H9 (cell line): ENCODE results near the gene PDZD7. TPM values are rescaled to one million over a fixed set of nuclear protein-coding genes. Genes with fewer than 3 reads are reported as not detected.

Source experiments
- DNase-seq: peaks from one replicate; pipeline ENCODE4 v3.0.0-alpha.2; 2017
- H2AFZ ChIP-seq: one replicate; pipeline ENCODE4 v1.6.1; 2013; ENCODE audit warnings: mild to moderate bottlenecking, low read length, control low read depth, moderate library complexity
- H2AK5ac ChIP-seq: 2 replicates; pipeline ENCODE4 v1.6.1; 2013; ENCODE audit warnings: low read length, control low read depth, mixed read lengths; ENCODE audit not compliant: insufficient read length
- H2BK120ac ChIP-seq: one replicate; pipeline ENCODE4 v1.6.1; 2013; ENCODE audit warnings: low read depth, mild to moderate bottlenecking, low read length, control low read depth, inconsistent platforms; ENCODE audit not compliant: poor library complexity, severe bottlenecking
- H2BK12ac ChIP-seq: 2 replicates; pipeline ENCODE4 v1.6.1; 2013; ENCODE audit warnings: low read length, control low read depth, mixed read lengths, low read depth; ENCODE audit not compliant: insufficient read length
- H2BK15ac ChIP-seq: 2 replicates; pipeline ENCODE4 v1.6.1; 2013; ENCODE audit warnings: low read depth, low read length, control low read depth
- H2BK20ac ChIP-seq: one replicate; pipeline ENCODE4 v1.6.1; 2013; ENCODE audit warnings: low read depth, mild to moderate bottlenecking, low read length, control low read depth, inconsistent platforms; ENCODE audit not compliant: poor library complexity, severe bottlenecking
- H2BK5ac ChIP-seq: 2 replicates; pipeline ENCODE4 v1.6.1; 2013; ENCODE audit warnings: low read length, control low read depth, mixed read lengths; ENCODE audit not compliant: insufficient read length
- H3K14ac ChIP-seq: 2 replicates; pipeline ENCODE4 v1.6.1; 2013; ENCODE audit warnings: low read length, control low read depth; ENCODE audit not compliant: insufficient read depth
- H3K18ac ChIP-seq: 2 replicates; pipeline ENCODE4 v1.6.1; 2013; ENCODE audit warnings: low read depth, mild to moderate bottlenecking, mixed read lengths, low read length, control low read depth; ENCODE audit not compliant: insufficient read length
- H3K23ac ChIP-seq: 2 replicates; pipeline ENCODE4 v1.6.1; 2013; ENCODE audit warnings: low read length, control low read depth, mixed read lengths, low read depth; ENCODE audit not compliant: insufficient read length
- H3K23me2 ChIP-seq: 2 replicates; pipeline ENCODE4 v1.6.1; 2013; ENCODE audit warnings: low read depth, mild to moderate bottlenecking, mixed read lengths, low read length, control low read depth; ENCODE audit not compliant: insufficient read length, poor library complexity, severe bottlenecking
- H3K27ac ChIP-seq: 2 replicates; pipeline ENCODE4 v1.5.1; 2013; ENCODE audit warnings: low read length, control low read depth, mixed read lengths, low read depth; ENCODE audit not compliant: insufficient read length
- H3K27me3 ChIP-seq: 2 replicates; pipeline ENCODE4 v1.6.1; 2013; ENCODE audit warnings: low read length, control low read depth, inconsistent platforms; ENCODE audit not compliant: insufficient read depth
- H3K4ac ChIP-seq: 2 replicates; pipeline ENCODE4 v1.6.1; 2013; ENCODE audit warnings: low read depth, mild to moderate bottlenecking, control low read depth, inconsistent platforms, low read length, moderate library complexity
- H3K4me1 ChIP-seq: 2 replicates; pipeline ENCODE4 v1.6.1; 2013; ENCODE audit warnings: low read length, control low read depth, inconsistent platforms; ENCODE audit not compliant: insufficient read depth
- H3K4me2 ChIP-seq: 2 replicates; pipeline ENCODE4 v1.6.1; 2013; ENCODE audit warnings: low read length, control low read depth, mixed read lengths; ENCODE audit not compliant: insufficient read length, insufficient read depth
- H3K56ac ChIP-seq: 2 replicates; pipeline ENCODE4 v1.6.1; 2013; ENCODE audit warnings: low read depth, mild to moderate bottlenecking, mixed read lengths, low read length, control low read depth; ENCODE audit not compliant: insufficient read length
- H3K79me1 ChIP-seq: 2 replicates; pipeline ENCODE4 v1.6.1; 2013; ENCODE audit warnings: low read depth, mild to moderate bottlenecking, moderate library complexity, low read length, control low read depth, inconsistent platforms; ENCODE audit not compliant: insufficient read depth, poor library complexity, severe bottlenecking
- H3K79me2 ChIP-seq: 2 replicates; pipeline ENCODE4 v1.6.1; 2013; ENCODE audit warnings: low read length, control low read depth, inconsistent platforms; ENCODE audit not compliant: insufficient read depth
- H3K9ac ChIP-seq: 2 replicates; pipeline ENCODE4 v1.6.1; 2013; ENCODE audit warnings: low read length, control low read depth, mixed read lengths; ENCODE audit not compliant: insufficient read length; ENCODE audit errors: extremely low read depth
- H3K9me3 ChIP-seq: one replicate; pipeline ENCODE4 v1.6.1; 2013; ENCODE audit warnings: low read depth, low read length, inconsistent platforms; ENCODE audit not compliant: control insufficient read depth
- H3T11ph ChIP-seq: one replicate; pipeline ENCODE4 v1.6.1; 2013; ENCODE audit warnings: mild to moderate bottlenecking, low read length, control low read depth, inconsistent platforms
- H4K20me1 ChIP-seq: one replicate; pipeline ENCODE4 v1.6.1; 2013; ENCODE audit not compliant: control insufficient read depth, insufficient read length, insufficient read depth
- H4K5ac ChIP-seq: 2 replicates; pipeline ENCODE4 v1.6.1; 2013; ENCODE audit warnings: low read depth, mild to moderate bottlenecking, mixed read lengths, low read length, control low read depth; ENCODE audit not compliant: insufficient read length
- H4K8ac ChIP-seq: replicated peaks from 2 replicates; pipeline ENCODE4 v1.6.1; 2013; ENCODE audit warnings: low read length, control low read depth, mixed read lengths, low read depth; ENCODE audit not compliant: insufficient read length
- H4K91ac ChIP-seq: 2 replicates; pipeline ENCODE4 v1.6.1; 2013; ENCODE audit warnings: low read depth, mild to moderate bottlenecking, moderate library complexity, mixed read lengths, low read length, control low read depth; ENCODE audit not compliant: insufficient read length
- H3K27ac Mint-ChIP-seq, 3 experiments: 2 replicates in 2 of 3; 3 replicates in 1 of 3; pipeline ENCODE4 v1.8.0; 2020 to 2021; ENCODE audit warnings: mixed read lengths in 3 of 3, mild to moderate bottlenecking in 1 of 3, moderate library complexity in 1 of 3
- H3K27me3 Mint-ChIP-seq: 2 replicates; pipeline ENCODE4 v1.8.0; 2021; ENCODE audit warnings: low read depth, mild to moderate bottlenecking, moderate library complexity, mixed read lengths
- H3K36me3 Mint-ChIP-seq, 3 experiments: 2 replicates in 2 of 3; 3 replicates in 1 of 3; pipeline ENCODE4 v1.8.0; 2020 to 2021; ENCODE audit warnings: low read depth in 3 of 3, mixed read lengths in 3 of 3; ENCODE audit not compliant: insufficient read depth in 1 of 3
- H3K4me1 Mint-ChIP-seq, 2 experiments: 2 replicates each; pipeline ENCODE4 v1.8.0; 2020; ENCODE audit warnings: mixed read lengths in 2 of 2
- H3K4me3 Mint-ChIP-seq, 2 experiments: 2 replicates in 1 of 2; 3 replicates in 1 of 2; pipeline ENCODE4 v1.8.0; 2020 to 2021; ENCODE audit warnings: mild to moderate bottlenecking in 2 of 2, mixed read lengths in 2 of 2, moderate library complexity in 1 of 2
- H3K9me3 Mint-ChIP-seq, 2 experiments: 2 replicates in 1 of 2; 3 replicates in 1 of 2; pipeline ENCODE4 v1.8.0; 2020; ENCODE audit warnings: mild to moderate bottlenecking in 2 of 2, mixed read lengths in 2 of 2, moderate library complexity in 1 of 2
- CTCF ChIP-seq: fragments of 200-600 bp; sonication (generic); conservative IDR thresholded peaks from 3 replicates; pipeline ENCODE4 v1.8.0; 2021; ENCODE audit warnings: antibody characterized with exemption, mild to moderate bottlenecking
- WGBS: extraction: QIAGEN DNeasy Blood & Tissue Kit; methylation state at CpG from one replicate; pipeline ENCODE4 v1.1.7; 2013; ENCODE audit warnings: missing lambda C conversion rate, low lambda C conversion rate, mixed read lengths; ENCODE audit not compliant: insufficient read length; ENCODE audit errors: extremely low coverage; 5-methylcytosine and 5-hydroxymethylcytosine counted together
- total RNA-seq: library from RNA; stranded (reverse); gene quantifications from 2 replicates; pipeline ENCODE4 v1.2.1, GENCODE V29; 2021

PDZD7 gene
- total RNA-seq, 1 experiment from 2014 or later: 2.0 TPM

GRCh38 chr10:101047268-101047667 lies 16.3 kb upstream of the PDZD7 start:
- Histone ChIP-seq H3K9ac (no peak overlapping the region), H4K8ac (no peak overlapping the region), H3K23me2 (peaks cover 20% of the 10 kb centered on the region), H2AK5ac (no peak overlapping the region), H3K14ac (no peak overlapping the region), H2AFZ (no peak overlapping the region), H3K9me3 (no peaks in the 10 kb centered on the region), H4K91ac (no peak overlapping the region), H3K18ac (no peak overlapping the region), H3K4me1 (peaks cover 7% of the 10 kb centered on the region; the same call in 1 of the 2 replicates), H2BK20ac (no peak overlapping the region), H4K20me1 (peaks cover 5% of the 10 kb centered on the region), H3K27me3 (peaks cover 55% of the 10 kb centered on the region), H2BK15ac (no peak overlapping the region), H2BK12ac (no peak overlapping the region), H4K5ac (no peak overlapping the region), H3T11ph (no peak overlapping the region), H3K27ac (no peak overlapping the region), H3K23ac (no peak overlapping the region), H3K79me1 (no peaks in the 10 kb centered on the region), H3K4me2 (peak overlapping the region; percentile 63), H2BK5ac (no peak overlapping the region), H2BK120ac (no peak overlapping the region), H3K79me2 (no peaks in the 10 kb centered on the region), H3K56ac (no peak overlapping the region), H3K4ac (no peak overlapping the region)
- no peak for TF ChIP-seq CTCF
- no CpG with 5 or more reads among the region's 16 CpGs for WGBS
- H3K27ac Mint-ChIP-seq: peak overlapping the region in 1 of 3 experiments; percentile 72; a peak in 1 of 7 replicates
- H3K27me3 Mint-ChIP-seq: peaks cover 82% of the 10 kb centered on the region
- DNase-seq: no peak
- peaks cover 46 to 52% of the 10 kb centered on the region in 2 experiments for H3K4me1 Mint-ChIP-seq
- peaks cover 0 to 3% of the 10 kb centered on the region in 2 experiments; a peak in 1 of 5 replicates for H3K9me3 Mint-ChIP-seq
- peaks cover 0 to 3% (median 0%) of the 10 kb centered on the region in 3 experiments; a peak in 2 of 7 replicates for H3K36me3 Mint-ChIP-seq
- H3K4me3 Mint-ChIP-seq: peak overlapping the region in 1 of 2 experiments; percentile 65; a peak in 4 of 5 replicates
